Stimulated activated CD8-positive, alpha-beta memory T cell treated with anti-CD3 and anti-CD28 coated beads, Interleukin-4, amount 100 ng/mL, for 4 hours (primary cell): ENCODE data around the gene STK11IP.

Experiments
- DNase-seq, 2 donors: peaks; one replicate each; pipeline ENCODE4 v3.0.0-alpha.2; 2020; ENCODE audit warnings: low read depth in 2 of 2, low spot score in 1 of 2

Gene STK11IP

DNA sequence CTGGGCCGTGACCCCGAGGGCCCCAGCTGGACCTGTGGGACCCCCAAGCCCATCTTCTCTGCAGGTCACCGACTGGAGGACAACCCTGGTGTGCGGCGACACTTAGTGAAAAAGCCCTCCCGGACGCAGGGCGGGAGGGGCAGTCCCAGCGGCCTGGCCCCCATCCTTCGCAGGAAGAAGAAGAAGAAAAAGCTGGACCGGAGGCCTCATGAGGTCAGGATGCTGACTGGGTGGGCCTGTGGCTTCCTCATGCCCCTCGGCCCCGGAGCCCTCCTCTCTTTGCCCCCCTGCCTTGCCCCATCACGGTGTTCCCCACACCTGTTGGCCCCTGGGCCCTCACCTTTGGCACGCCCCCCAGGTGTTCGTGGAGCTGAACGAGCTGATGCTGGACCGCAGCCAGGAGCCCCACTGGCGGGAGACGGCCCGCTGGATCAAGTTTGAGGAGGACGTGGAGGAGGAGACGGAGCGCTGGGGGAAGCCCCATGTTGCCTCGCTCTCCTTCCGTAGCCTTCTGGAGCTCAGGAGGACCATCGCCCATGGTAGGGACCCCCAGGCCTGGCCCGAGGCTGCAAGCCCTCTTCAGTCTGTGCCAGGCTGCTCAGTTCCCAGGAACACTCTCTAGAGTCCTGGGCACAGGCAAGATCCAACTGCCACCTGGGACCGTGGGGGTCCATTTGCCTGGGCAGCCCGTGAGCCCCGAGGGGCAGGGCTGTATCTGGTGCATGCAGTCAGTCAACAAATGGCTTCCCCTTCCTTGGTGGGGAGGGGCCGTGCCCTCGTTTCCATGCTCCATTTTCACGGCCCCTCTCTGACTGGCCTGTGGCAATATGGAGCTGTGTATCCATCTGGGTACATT, 34.5 kb downstream of the STK11IP start:
- no peak for DNase-seq

DNA sequence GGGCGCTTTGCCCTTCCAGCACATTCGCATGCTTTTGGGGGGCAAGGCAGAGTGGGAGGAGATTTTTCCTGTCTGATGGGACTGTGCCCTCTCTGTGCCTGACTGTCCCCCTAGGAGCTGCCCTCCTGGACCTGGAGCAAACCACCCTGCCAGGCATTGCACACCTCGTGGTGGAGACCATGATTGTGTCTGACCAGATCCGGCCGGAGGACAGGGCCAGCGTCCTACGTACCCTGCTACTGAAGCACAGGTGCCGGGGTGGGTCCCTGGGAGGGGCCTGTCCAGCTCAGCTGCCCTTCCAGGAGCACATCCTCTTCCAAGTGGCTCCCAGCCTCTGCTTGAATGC, 35.1 kb downstream of the STK11IP start:
- DNase-seq, result no peak

DNA sequence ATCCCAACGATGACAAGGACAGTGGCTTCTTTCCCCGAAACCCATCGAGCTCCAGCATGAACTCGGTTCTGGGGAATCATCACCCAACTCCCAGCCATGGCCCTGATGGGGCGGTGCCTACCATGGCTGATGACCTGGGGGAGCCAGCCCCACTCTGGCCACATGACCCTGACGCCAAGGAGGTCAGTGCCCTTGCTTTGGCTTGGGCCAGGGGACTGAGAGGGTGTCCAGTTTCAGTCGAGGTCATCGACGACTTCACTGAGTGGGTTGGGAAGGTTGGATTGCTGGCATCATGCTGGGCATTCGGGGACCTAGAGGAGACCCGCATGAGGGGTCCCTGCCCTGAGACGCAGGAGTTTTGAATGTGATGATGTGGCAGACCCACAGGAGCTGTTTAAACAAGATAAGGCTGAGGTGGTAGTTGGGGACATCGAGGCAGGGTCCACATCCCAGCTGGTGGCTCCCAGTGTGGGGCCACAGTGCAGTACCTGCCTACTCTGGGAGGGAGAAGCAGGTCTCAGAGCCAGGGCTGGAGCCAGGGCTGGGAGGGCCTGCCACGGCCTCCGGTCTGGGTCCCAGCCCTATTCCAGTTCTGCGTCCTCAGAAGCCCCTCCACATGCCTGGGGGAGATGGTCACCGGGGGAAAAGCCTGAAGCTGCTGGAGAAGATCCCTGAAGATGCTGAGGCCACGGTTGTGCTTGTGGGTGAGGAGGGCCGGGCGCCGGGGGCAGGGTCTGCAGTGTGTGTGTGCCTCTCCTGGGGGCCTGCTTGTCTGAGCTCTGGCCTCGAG, 35.8 kb downstream of the STK11IP start:
- DNase-seq, result no peak

DNA sequence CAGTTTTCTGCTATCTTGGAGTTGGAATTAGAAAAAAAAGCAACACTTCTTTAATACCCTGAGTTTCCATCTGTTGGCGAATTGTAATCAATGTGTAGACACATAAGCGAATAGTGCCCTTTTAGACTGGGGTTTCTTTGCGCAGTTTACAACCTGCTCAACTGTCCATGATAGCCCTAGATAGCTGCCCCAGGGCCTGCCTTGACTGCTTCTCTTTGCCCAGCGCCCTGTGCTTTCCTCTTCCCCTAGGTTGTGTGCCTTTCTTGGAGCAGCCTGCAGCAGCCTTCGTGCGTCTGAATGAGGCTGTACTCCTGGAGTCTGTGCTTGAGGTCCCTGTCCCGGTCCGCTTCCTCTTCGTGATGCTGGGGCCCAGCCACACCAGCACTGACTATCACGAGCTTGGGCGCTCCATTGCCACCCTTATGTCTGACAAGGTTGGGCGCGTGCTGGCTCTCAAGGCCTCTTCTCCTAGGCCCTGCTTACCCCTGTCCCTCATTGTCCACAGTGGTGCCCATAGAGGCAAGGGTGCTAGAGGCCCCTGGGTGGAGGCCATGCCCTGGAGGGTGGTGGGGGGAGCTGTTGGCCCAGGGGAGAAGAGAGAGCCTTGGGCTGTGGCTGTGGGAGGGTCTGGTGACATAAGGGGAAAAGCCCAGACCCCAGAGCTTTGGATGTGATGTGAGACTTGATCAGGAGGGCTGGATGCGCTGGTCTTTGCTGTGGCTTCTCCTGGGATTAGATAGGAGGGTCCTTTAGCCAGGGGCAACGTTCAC, 36.7 kb downstream of the STK11IP start:
- no peak for DNase-seq

GRCh38 chr2:219634951-219635751, 37.5 kb downstream of the STK11IP start:
- no peak for DNase-seq

DNA sequence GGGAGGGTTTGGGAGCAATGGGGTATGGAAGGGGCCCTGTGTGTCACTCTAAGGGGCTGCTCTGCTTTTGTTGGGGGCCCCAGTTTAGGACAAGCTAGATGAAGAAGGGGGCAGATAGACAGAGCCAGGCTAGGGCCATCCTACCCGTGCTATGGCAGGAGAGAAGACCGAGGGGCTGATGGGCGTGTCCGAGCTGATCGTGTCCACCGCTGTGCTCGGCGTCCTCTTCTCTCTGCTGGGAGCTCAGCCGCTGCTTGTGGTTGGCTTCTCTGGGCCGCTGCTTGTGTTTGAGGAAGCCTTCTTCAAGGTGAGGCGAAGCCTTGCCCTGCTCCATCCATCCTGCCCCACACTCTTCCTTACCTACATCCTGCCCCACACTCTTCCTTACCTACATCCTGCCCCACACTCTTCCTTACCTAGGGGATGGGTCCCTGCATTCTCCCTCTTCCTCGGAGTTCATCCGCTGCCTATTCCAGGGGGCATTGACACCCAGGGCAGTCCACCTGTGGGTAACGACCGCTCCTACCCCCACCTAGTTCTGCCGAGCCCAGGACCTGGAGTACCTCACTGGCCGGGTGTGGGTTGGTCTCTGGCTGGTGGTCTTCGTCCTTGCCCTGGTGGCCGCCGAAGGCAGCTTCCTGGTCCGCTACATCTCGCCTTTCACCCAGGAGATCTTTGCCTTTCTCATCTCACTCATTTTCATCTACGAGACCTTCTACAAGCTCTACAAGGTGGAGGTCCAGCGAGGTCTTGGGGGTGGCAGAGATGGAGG, 38.7 kb downstream of the STK11IP start:
- no peak for DNase-seq

DNA sequence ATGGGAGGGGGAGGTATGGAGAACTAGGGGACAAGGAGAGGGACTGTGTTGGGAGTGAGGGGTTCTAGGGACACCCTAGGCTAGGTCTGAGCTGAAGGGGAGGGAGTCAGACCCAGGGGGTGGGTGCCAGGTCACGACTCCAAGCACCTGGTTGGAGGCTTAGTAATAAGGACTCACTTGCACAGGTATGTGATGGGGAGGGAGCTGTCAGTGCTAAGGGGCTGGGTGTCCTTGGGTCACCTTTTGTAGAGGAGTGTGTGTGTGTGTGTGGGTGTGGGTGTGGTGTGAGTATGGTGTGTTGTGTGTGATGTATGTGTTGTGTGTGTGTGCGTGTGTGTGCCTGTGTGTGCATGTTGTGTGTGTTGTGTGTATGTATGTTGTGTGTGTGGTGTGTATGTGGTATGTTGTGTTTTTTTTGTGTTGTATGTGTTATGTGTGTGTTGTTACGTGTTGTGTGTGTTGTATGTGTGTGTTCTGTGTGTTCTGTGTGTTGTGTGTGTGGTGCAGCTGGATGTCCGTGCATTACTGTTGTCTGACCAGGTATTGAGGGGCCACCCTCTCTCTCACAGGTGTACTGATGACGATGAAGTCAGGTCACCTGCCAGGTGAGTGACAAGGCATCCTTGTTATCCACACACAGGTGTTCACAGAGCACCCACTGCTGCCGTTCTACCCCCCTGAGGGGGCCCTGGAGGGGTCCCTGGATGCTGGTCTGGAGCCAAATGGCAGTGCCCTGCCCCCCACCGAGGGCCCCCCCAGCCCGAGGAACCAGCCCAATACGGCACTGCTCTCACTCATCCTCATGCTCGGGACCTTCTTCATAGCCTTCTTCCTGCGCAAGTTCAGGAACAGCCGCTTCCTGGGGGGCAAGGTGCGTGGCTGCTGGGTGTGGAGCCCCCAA, 39.5 kb downstream of the STK11IP start:
- no peak for DNase-seq

DNA sequence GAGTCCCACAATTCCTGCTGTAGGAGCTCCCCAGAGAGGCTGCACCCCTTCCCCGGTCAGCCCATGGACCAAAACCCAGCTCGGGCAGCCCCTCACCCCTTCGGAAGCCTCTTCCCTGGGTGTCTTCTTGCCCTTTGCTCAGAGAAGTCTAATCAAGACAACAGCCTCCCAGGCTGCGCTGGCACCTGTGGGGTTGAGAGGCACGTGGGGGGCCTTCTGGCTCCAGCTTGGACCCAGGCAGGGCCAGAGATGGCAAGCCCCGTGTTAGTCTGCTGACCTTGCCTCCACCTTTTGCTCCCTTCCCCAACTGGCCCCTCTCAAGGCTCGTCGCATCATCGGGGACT, 40.2 kb downstream of the STK11IP start:
- no peak for DNase-seq

- DNase-seq, result no peak
Measured at GRCh38 chr2:219638217-219638947, 40.7 kb downstream of the STK11IP start.

DNA sequence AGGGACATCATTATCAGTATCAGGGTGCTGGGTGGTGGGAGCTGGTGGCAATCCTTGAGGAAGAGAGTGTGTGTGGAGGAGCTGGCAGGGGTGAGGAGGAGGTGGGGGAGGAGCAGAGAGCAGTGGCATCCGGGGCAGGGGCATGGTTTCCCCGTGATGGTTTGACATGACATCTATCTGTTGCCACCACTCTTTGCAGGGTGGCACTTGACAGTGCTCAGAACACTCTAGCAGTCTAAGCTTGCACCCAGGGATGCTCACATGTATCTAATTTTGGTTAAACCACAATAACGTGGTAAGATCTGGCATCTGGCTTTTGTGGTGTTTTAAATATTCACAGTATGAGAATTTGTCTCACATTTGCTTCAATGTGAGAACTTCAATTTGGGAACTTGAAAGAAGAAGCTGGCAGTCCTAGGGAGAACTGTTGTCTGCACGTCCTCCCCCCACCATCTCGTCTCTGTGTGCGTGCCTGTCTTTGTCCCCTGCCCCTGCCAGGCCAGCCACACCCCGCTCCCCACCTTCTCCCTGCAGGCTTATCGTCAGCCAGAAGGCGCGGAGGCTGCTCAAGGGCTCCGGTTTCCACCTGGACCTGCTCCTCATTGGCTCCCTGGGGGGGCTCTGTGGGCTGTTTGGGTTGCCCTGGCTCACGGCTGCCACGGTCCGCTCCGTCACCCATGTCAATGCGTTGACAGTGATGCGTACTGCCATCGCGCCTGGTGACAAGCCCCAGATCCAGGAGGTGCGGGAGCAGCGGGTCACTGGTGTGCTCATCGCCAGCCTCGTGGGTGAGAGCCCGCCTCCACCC, 41.5 kb downstream of the STK11IP start:
- DNase-seq, result no peak

DNA sequence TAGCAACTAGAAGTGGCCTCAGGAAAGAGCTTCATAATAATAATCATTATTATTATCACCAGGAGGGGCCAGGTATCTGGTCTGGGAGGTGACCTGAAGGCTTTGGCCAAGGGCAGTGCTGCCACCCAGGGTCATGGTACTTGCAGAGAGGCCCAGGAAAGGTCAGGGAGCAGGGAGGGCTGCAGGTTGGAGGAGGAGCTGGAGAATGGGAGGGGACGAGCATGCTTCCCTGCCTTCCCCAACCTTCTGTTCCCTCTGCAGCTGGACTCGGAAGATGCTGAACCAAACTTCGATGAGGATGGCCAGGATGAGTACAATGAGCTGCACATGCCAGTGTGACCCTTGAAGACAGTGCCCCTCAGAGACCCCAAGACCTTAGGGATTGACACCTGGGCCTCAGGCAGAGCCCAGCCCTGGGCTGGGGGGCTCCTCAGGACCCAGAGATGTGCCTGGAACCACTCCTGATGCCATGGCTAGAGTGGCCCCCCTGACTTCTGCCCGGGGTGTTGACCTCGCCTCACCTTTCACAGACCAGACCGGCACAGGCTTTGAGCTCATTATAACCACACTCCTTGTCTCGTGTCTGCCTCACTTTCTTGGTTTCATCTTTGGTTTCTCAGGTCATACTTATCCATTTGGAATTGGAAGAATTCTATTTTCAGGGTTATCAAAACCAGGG, 43.9 kb downstream of the STK11IP start:
- DNase-seq, result no peak

DNA sequence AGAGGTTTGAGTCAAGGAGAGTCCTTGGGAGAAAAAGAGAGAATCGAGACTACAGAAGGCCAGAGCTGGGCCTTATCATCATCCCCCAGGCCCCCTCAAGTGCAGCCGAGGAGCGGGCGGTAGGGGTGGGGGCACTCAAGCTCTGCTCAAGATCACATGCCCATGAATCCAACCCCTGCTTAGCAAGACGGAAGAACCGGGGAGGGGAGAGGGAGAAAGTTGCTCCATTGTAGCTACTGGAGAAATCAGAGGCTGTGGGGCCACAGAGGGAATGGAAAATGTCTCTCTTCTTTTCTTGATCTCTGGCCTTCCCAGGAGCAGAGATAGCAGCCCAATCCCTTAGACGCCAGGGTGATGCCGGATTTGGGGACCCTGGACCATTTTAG, 44.4 kb downstream of the STK11IP start:
- no peak for DNase-seq

DNA sequence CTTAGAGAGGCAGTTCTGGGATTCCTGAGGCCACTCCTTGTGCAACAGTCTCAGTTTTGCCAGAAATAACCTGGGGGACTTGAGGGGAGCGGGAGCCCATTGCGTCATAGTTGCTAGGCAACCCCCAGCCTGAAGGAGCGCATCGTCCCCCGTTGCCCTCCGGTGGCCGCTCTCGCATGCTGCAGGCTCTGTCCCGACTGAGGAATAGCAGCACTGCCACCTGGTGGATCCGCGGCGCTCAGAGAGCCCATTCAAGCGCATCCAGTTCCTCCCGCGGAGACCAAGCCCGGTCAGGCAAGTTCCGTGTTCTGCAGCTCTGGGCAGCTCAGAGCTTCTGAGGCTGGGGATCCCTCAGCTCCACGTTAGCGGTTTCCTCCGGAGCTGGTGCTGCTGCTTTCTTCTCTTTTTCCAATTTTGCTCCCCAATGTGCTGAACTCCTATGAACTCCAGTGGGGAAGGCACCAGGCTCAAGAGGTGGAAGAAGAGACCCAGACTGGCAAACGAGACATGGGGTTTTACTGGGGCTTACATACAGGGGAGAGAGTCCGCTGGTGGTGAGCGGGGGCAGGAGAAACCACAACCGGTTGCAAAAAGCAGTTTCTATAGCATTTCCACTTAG, 44.9 kb downstream of the STK11IP start:
- peak; percentile 61 to 74 for DNase-seq

GRCh38 chr2:219643084-219643473, 45.4 kb downstream of the STK11IP start:
- no peak for DNase-seq

DNA sequence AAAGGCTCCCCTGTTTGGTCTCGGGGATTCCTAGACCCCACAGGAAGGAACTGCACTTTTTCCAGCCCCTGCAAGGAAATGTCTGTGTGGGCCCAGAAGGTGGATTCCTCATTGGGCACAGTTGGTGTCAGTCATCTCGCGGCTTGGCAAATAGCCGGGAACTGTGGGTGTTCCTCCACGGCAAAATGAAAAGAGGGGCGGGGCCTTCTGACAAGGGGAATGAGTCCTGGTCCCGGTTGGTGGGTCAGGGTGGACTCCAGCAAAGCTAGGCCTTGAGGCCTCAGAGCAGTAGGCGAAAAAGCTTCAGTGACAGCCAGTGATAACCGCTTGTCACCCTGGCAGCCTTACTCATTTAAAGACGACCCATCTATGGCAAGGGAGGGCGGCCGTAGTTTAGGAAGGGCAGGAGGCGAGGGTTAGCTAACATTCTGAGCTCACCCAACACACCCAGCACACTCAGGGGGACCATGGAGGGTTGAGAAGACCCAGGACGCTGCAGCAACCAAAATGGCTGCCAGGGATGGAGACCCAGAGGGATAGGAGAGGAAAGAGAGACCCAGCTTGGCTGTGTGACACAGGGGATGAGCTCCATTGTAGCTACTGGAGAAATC, 46.2 kb downstream of the STK11IP start:
- no peak for DNase-seq

DNA sequence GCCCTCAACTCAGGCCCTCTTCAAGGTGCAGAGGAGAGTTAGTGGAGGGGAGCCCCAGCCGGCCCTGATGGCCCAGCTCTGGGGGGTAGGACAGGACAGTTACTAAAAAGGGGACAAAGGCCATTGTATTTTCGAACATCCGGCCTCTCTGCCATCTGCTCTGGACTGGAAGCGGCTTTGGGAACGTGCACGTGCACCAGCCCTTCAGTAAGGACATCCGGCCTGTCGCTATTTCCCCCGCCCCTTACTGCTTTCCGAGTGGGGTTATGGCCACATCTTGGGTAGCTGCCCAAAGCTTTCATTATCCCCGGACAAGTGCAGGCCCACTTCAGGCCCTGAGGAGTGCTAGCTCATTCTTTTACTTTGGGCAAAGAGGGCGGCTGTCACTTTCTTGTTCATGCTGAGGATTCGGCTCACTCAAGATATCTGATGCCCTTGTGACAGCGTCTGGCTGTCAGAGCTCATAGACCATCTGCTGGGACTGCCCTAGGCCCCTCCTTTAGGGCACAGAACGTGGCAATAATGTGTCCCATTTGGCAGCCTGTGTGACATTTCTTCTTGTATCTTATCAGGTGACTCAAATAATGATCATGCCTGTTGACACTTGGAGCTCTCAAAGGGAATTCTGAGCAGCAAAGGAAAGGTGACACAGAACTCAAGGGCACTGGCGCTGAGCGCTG, 47.3 kb downstream of the STK11IP start:
- DNase-seq, result no peak
